CD4-positive, alpha-beta T cell treated with Interleukin-6 for 4 hours (primary cell): Measurements from ENCODE around the gene LHX5.

Experiments used
- DNase-seq: peaks from one replicate; pipeline ENCODE4 v3.0.0-alpha.2; 2020; ENCODE audit warnings: mixed read lengths

The LHX5 gene

DNA sequence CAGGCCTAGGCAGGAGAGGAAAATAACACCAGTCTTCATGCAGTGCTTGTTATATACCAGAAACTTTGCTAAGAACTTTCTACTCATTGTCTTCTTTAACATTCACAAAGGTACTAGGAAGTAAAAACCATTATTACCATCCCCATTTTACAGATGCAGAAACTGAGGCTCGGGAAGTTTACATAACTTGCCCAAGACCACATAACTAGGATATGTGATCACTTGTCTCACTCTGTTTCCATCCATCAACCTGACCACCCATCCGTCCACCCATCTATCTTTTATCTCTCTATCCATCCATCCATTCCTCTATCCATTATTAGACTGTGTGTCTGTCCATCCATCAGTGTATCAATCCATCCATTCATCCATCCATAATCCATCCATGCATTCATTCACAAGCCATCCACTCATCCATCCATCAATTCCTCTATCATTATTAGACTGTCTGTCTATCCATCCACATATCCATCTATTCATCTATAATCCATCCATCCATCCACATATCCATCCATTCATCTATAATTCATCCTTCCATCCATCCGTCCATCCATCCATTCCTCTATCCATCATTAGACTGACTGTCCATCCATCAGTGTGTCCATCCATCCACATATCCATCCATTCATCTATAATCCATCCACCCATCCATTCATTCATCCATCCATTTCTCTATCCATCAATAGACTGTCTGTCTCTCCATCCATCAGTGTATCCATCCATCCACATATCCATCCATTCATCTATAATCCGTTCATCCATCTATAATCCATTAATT is 33.0 kb downstream of the LHX5 start:
- DNase-seq = no peak

DNA sequence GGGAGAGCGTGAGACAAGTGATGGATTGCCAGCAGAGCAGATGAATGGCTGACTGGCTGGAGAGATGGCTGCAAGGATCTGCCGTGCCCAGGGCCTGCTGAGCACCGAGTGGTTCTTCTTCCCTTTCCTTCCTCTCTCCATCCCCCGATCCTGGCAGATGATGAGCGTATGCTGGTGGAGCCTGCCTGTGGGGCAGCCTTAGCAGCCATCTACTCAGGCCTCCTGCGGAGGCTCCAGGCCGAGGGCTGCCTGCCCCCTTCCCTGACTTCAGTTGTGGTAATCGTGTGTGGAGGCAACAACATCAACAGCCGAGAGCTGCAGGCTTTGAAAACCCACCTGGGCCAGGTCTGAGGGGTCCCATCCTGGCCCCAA is 34.0 kb downstream of the LHX5 start:
- no peak for DNase-seq

GRCh38 chr12:113436993-113437728 is 34.5 kb downstream of the LHX5 start:
- no peak for DNase-seq

DNA sequence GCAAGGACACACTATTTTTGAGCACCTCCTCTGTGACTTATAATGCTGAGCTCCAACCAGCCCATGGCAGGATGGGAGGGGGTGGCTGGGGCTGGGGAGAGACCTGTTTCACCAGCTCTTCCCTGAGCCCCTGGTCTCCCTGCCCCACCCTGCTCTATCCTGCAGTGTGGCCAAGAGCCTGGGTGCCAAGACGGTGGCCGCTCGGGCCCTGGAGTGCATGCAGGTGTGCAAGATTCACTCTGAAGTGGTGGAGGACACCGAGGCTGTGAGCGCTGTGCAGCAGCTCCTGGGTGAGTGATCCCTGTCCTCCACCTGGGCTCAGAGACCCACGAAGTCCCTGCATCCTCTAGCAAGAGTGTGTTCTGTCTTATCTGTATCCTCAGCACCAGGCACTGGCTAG is 35.1 kb downstream of the LHX5 start:
- no peak for DNase-seq

- no peak for DNase-seq
Measured at GRCh38 chr12:113435367-113435766, 36.3 kb downstream of the LHX5 start.

DNA sequence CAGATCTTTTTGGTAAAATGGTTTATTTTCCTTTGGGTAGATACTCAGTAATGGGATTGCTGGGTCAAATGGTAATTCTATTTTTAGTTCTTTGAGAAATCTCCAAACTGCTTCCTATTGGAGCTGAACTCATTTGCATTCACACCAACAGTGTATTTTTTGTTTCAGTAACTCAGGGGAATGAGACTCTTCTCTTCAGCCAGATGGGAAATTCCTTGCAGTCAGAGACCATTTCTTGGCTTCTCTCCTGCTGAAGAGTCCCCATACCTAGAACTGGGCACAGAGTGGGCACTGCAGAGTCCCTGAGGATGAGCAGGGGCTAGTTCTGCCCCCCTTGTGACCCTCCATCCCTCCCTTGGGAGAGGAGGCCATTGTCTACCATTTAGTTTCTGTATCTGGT is 38.7 kb downstream of the LHX5 start:
- no peak for DNase-seq

DNA sequence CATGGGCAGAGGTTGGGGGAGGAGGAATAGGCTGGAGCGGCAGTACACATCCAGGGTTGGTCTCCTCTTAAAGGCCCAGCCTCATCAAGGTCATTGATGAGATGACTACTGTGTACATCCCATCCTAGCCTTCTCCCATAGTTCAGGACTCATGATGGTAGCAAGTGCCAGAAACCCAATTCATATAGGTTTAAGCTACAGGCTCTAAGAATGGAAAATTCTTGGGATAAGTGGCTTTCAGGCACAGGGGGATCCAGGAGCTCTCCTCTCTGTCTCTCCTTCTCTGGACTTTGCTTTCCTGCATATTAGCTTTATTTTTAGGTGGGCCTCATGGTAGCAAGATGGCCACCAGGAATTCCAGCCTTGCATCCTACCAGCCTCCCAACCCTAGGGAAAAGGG is 43.2 kb downstream of the LHX5 start:
- no peak for DNase-seq

GRCh38 chr12:113427882-113428281 is 43.8 kb downstream of the LHX5 start:
- no peak for DNase-seq

DNA sequence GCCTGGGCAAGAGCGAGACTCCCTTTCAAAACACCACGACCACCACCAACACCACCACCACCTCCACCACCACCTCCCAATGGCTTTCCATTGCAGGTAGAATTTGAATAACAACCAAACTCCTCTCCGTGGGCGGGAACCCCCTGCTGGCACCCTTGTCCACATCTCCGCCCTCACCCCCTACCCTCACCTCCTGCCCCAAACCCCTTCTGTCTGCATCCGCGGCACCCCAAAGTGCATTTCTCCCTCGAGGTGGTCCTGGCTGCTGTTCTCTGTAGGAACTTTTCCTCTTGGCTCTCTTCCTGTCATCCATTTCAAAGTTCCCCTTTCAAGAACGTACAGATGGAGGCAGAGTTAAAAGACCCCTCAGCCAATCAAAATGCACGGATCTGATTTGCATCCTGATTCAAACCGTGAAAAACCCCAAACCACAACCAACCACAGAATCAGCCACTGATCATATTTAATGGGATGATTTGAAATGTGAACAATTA is 45.7 kb downstream of the LHX5 start:
- DNase-seq = no peak

- peak; percentile 57 for DNase-seq
Measured at GRCh38 chr12:113424915-113425823, 46.5 kb downstream of the LHX5 start.

- no peak for DNase-seq
Measured at GRCh38 chr12:113424456-113424855, 47.2 kb downstream of the LHX5 start.

DNA sequence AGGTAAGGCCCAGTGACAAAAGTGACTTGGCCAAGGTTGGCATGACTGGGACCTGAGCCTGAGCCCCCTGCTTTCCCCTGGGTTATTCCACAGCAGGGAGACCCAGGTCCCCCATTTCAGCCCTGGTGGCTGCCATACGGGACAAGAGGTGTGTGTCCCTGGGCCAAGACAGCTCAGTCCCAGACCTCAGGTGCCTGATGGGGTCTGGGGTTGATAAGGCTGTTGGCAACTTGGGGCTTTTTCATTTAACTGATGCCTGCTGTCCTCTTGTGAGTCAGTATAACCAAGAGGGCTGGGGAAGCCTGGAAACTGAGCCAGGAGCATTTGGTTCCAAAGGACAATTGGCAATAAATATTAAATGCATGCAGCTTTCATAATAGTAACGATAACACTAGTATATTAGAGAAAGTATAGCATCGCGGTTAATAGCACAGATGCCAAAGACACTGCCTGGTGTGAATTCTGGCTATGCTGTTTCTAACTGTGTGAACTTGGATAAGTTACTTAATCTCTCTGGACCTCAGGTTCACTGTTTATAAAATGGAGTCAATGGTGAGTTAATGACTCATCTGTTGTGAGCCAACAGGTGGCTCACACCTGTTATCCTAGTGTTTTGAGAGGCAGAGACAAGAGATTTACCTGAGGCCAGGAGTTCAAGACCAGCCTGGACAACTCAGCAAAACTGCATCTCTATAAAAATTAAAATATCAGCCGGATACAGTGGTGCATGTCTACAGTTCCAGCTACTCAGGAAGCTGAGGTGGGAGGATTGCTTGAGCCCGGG is 48.6 kb downstream of the LHX5 start:
- DNase-seq = no peak

GRCh38 chr12:113422030-113422885 is 49.4 kb downstream of the LHX5 start, which contains the start of gene SDSL:
SDSL (plus strand) TSS chr12:113422380; CDS start chr12:113427983, 5,603 bp downstream.
- no peak for DNase-seq

GRCh38 chr12:113420996-113421595 is 50.6 kb downstream of the LHX5 start:
- DNase-seq = no peak

- DNase-seq = no peak
Measured at GRCh38 chr12:113418213-113418879, 53.3 kb downstream of the LHX5 start.

- no peak for DNase-seq
Measured at GRCh38 chr12:113416091-113416754, 55.4 kb downstream of the LHX5 start.

- no peak for DNase-seq
Measured at GRCh38 chr12:113414519-113415038, 57.1 kb downstream of the LHX5 start.

DNA sequence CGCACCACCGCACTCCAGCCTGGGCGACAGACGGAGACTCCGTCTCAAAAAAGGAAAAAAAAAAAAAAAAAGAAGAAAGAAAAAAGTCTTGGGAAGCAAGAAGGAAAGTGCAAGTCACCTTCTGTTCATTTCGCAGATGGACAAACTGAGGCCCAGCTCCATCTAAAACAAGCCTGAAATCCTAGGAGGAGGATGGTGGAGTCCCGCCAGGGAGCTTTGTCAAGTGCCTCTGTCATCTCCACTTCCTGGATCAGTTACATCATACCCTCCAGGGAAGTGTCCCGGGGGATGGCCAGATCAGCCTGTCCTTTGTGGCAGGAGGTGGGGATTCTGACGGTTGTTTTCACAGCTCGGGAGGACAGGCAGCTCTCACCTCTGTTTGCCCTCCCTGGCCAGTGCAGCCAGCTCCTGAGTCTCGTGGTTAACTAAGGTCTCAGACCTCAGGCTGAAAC is 58.2 kb downstream of the LHX5 start:
- no peak for DNase-seq
